ENCODE data around the gene B4GALT2.

B4GALT2 gene, protein sequence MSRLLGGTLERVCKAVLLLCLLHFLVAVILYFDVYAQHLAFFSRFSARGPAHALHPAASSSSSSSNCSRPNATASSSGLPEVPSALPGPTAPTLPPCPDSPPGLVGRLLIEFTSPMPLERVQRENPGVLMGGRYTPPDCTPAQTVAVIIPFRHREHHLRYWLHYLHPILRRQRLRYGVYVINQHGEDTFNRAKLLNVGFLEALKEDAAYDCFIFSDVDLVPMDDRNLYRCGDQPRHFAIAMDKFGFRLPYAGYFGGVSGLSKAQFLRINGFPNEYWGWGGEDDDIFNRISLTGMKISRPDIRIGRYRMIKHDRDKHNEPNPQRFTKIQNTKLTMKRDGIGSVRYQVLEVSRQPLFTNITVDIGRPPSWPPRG

DNA sequence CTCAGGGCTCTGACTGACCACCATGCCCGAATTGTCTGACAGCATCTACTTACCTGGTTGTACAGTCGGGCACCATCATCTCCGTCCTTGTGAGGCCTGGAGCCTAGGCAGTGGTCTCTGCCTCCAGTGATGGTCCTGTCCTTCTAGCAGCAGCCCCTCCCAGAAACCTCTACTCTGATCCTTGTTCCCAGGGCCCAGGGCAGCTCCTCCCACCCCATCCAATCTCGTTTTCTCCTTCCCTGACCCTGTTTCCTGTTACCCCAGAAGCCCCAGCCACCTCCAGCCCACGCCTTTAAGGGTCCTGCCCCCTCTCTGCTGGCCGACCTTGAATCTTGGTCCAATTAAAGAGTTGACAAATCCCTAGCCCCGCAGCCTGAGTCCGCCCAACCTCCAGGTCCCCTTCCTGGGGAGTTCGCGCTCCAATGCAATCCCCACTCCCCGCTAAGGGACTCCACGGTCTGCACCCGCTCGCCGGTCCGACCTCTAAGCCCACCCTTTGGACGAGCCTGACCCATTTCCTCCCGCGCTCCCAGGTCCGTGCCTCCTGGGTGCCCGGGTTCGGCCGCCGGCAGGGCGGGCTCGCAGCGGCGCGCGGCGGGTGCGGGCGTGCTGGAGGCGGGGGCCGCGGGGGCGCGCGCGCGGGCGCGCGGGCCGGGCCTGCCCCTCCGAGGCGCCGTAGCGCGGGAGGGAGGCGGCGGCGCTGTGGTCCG, at the start of gene B4GALT2:
TSS of gene B4GALT2 (plus strand) at position 660 of the 710 bp plus-strand sequence. CDS start 1,951 bp downstream, outside the sequence.
- TF ChIP-seq, protein P1, sequence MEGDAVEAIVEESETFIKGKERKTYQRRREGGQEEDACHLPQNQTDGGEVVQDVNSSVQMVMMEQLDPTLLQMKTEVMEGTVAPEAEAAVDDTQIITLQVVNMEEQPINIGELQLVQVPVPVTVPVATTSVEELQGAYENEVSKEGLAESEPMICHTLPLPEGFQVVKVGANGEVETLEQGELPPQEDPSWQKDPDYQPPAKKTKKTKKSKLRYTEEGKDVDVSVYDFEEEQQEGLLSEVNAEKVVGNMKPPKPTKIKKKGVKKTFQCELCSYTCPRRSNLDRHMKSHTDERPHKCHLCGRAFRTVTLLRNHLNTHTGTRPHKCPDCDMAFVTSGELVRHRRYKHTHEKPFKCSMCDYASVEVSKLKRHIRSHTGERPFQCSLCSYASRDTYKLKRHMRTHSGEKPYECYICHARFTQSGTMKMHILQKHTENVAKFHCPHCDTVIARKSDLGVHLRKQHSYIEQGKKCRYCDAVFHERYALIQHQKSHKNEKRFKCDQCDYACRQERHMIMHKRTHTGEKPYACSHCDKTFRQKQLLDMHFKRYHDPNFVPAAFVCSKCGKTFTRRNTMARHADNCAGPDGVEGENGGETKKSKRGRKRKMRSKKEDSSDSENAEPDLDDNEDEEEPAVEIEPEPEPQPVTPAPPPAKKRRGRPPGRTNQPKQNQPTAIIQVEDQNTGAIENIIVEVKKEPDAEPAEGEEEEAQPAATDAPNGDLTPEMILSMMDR (IDR thresholded peaks at IDR 0.05; ENCODE audit: low read length, missing control alignments): no peak
- DNase-seq (ENCODE audit: low read depth): no peak
- H3K4me3 ChIP-seq (replicated peaks; ENCODE audit: low read depth, low read length): peak within 1 kb of the TSS; percentile 61

DNA sequence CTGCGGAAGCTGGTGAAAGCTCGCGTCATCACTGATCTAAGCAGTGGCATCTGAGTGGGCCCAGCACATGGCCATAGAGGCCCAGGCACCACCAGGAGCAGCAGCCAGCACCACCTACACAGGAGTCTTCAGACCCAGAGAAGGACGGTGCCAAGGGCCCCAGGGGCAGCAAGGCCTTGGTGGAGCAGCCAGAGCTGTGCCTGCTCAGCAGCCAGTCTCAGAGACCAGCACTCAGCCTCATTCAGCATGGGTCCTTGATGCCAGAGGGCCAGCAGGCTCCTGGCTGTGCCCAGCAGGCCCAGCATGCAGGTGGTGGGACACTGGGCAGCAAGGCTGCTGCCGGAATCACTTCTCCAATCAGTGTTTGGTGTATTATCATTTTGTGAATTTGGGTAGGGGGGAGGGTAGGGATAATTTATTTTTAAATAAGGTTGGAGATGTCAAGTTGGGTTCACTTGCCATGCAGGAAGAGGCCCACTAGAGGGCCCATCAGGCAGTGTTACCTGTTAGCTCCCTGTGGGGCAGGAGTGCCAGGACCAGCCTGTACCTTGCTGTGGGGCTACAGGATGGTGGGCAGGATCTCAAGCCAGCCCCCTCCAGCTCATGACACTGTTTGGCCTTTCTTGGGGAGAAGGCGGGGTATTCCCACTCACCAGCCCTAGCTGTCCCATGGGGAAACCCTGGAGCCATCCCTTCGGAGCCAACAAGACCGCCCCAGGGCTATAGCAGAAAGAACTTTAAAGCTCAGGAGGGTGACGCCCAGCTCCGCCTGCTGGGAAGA, 48.7 kb upstream of the B4GALT2 start:
- H3K4me3 ChIP-seq (replicated peaks; ENCODE audit: low read depth, low read length): no peak overlapping the region
- TF ChIP-seq, protein P1 (IDR thresholded peaks at IDR 0.05; ENCODE audit: low read length, missing control alignments): peak; percentile 35
- no peak for DNase-seq (ENCODE audit: low read depth)

DNA sequence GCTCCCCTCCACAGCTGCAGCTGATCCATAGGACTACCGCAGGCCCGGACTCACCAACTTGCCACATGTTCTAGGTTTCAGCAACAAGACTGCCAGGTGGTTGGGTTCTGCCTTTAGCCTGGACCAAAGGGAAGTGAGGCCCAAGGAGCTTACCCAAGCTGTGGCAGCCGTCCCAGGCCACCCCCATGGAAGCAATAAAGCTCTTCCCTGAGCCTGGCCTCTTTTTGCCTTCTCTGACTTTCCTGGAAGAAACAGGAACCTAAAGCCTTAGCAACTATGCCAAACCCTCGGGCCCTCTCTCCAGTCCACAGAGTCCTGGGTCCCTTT, 48.1 kb upstream of the B4GALT2 start:
- DNase-seq (ENCODE audit: low read depth): no peak
- TF ChIP-seq, protein P1 (IDR thresholded peaks at IDR 0.05; ENCODE audit: low read length, missing control alignments): no peak
- H3K4me3 ChIP-seq (replicated peaks; ENCODE audit: low read depth, low read length): no peak overlapping the region

DNA sequence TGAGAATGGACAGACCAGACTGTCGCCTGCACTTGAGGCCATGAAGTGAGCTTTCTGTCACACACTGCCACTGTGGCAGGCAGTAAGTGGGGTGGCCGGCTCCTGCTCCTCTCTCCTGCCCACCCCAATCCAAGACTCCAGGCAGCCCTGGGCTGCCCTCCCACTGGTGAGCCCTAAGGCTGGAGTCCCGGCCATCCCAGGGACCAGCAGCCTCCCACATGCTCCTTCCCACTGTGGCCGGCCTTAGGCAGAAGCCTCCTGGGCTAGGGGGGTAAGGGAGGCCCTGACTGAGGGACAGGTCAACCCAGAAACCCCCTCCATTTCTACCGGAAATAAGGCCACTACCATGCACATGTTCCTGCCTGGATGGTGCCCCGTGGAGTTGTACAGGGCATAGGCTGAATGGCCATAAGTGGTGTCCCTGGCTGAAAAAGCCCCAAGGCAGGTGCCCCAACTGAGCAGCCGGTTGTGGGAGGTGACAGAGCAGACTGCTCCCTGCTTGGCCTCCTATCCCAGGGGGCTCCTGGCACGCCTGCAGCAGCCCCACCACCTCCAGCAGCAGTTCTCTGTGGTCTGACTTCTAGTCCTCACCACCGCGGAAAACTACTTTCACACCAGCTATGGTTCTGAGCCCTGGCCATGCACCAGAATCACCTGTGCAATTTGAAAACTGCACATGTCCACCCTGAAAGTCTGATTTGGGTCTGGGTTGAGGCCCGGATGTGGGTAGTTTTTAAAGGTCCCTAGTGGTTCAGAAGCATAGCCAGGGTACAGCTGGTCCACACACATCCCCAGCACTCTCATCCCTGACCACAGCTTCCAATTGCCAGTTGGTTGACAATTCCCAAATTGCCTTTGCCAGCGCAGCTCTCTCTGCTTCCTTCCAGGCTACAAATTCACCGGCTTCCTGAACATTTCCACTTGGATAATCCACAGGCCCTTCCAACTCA, 47.0 kb upstream of the B4GALT2 start:
- no peak overlapping the region for H3K4me3 ChIP-seq (replicated peaks; ENCODE audit: low read depth, low read length)
- no peak for DNase-seq (ENCODE audit: low read depth)
- TF ChIP-seq, protein P1 (IDR thresholded peaks at IDR 0.05; ENCODE audit: low read length, missing control alignments): no peak

DNA sequence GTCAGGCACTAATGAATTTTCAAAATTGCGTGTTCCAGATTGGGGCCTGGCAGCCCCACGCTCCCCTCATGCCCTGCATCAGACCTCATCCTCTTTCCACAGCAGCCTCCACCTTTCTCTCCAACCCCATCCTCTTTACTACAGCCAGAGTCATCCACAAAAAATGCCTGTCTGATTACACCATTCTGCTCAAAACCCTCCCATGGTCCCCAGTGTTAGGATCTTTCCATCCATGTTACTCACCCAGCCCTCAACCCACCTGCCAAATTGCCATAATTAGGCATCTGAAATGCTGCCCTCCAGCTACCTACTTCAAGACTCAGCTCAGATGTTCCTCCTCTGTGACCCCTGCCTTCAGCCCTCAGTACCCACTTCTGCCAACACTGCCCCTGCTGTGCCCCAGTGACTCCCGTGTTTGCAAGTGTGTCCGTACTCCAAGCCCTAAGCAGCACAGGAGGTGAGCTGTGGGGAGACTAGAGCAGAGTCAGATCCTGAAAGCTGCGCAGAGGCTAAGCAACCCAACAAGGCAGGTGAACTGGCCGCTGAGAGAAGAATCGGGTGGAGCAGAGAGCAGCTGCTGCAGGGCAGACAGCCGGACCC, 46.1 kb upstream of the B4GALT2 start:
- DNase-seq (ENCODE audit: low read depth): peak; percentile 28
- peak overlapping the region; percentile 38 for H3K4me3 ChIP-seq (replicated peaks; ENCODE audit: low read depth, low read length)
- TF ChIP-seq, protein P1 (IDR thresholded peaks at IDR 0.05; ENCODE audit: low read length, missing control alignments): no peak

All from fibroblast of pulmonary artery (primary cell).